GM12874 (cell line): ENCODE data around the gene ACOXL.

Experiments
- TF ChIP-seq, protein P1 (sequence below): IDR thresholded peaks from 2 replicates; pipeline ENCODE4 v1.5.1; 2011; ENCODE audit warnings: low read depth, mild to moderate bottlenecking, control low read depth, low read length, moderate library complexity; ENCODE audit not compliant: insufficient read depth

The ACOXL gene

DNA sequence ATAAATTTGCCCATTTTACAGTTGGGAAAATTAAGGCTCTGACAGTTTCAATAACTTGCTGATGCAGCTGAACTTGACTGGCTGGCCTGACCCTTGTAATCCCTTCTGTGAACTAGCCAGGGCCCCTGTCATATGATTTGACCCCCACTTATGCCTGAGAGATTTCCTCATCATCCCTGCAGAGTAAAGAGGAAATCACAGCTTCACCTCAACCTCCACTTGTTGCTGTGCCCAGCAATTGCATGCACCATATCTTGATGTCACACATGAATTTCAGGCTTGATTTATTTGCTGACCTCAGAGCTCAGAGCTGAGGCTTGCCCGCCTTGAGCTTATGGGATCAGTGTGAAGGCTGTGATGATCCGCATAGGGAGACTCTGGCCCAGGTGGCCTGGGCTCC, 108.1 kb downstream of the ACOXL start:
- TF ChIP-seq, protein P1, sequence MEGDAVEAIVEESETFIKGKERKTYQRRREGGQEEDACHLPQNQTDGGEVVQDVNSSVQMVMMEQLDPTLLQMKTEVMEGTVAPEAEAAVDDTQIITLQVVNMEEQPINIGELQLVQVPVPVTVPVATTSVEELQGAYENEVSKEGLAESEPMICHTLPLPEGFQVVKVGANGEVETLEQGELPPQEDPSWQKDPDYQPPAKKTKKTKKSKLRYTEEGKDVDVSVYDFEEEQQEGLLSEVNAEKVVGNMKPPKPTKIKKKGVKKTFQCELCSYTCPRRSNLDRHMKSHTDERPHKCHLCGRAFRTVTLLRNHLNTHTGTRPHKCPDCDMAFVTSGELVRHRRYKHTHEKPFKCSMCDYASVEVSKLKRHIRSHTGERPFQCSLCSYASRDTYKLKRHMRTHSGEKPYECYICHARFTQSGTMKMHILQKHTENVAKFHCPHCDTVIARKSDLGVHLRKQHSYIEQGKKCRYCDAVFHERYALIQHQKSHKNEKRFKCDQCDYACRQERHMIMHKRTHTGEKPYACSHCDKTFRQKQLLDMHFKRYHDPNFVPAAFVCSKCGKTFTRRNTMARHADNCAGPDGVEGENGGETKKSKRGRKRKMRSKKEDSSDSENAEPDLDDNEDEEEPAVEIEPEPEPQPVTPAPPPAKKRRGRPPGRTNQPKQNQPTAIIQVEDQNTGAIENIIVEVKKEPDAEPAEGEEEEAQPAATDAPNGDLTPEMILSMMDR: no peak

DNA sequence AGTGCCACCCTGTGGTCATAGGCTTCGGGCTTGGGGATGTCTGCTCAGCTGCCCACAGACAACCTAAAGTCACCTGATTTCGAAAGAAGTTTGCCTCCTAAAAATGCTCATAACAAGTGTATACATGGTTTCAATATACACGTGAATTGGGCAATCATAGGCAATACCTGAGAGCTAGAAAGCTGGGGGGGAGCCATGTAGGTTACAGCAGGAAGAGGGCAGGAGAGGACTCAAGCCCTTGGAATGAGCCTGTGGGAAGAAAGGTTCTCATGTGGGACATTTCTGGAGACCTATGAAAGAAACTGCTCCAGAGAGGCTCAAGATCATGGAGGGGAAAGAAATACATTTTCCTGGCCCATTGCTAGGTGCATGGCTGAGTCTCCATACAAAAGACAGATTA, 109.7 kb downstream of the ACOXL start:
- TF ChIP-seq, protein P1: no peak

DNA sequence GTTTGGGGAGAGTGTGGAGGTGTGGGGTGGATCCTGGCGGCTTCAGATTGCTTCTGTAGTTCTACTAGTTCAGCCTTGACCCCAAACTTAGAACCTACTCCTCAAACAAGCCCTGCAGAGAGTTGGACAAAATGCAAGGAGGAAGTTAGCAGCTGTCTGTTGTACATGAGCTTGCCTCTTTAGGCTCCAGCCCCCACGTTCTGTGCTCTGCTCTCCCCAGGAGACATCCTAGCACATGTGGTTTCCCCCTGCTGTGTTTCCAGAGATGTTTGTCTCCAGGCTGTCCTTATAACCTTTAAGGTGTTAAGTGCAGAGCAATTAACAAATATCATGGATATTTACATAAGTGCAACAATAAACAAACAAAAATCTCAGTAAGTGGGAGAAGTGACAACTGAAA, 111.1 kb downstream of the ACOXL start:
- TF ChIP-seq, protein P1: no peak

DNA sequence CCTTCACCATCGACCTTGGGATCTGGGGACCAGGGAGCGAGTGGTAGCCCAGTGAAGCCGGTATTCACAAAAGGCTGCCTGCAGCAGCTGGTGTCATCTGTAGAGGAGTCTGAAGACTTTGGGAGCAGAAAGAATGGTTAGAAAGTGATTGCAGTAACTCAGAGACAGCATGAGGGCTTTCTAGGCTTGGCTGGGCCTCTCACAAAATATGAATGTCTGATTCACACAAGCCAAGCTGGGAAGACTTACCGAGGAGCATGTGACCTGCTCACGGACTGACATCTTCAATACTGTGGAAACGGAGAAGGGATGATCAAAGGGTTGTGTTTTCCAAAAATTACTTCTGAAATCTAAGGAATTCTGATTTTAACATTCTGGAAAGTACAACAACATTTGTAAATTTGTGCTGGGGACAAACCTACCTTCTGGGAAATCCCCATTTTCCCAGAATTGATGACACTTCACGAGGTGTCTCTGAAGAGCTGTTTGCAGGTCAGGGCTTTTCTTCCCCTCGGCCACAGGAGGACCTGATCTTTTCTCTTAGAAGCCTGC, 111.7 kb downstream of the ACOXL start:
- TF ChIP-seq, protein P1: no peak

DNA sequence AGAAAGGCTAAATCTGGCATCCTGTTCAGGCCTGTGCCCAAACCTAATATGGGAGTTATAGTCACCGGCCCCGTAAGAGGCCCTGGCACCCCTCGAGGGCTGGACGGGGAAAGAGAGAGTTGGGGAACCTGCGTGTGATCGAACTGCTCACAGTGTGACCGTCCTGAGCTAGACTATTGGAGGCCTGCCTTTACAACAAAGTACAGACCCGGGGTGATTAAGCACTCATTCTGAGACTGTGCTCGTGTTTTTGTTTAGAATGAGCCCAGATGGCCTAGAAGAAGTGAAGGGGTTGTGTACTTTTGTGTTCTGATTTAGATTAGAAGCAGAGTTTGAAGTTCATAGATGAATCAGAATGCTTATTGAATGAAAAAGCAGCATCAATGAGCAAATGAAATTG, 115.3 kb downstream of the ACOXL start:
- TF ChIP-seq, protein P1: no peak

DNA sequence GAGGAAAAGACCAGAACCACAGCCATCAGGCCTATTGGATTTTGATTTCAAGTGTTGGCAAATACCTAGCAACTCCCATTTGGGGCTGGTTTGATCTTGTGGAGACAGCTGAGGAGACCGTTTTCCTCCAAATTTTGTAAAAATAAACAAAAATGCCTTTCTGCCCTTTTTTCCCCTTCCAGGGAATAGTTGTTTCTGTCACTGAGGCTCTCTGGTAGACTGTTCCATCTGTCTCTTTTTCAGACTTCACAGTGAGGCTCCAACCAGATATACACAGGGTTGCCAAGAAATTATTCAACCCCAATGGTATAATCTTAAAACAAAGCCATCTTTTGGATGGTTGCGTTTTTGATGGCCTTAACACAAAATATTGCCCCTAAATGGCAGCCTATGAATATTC, 115.7 kb downstream of the ACOXL start:
- TF ChIP-seq, protein P1: no peak

DNA sequence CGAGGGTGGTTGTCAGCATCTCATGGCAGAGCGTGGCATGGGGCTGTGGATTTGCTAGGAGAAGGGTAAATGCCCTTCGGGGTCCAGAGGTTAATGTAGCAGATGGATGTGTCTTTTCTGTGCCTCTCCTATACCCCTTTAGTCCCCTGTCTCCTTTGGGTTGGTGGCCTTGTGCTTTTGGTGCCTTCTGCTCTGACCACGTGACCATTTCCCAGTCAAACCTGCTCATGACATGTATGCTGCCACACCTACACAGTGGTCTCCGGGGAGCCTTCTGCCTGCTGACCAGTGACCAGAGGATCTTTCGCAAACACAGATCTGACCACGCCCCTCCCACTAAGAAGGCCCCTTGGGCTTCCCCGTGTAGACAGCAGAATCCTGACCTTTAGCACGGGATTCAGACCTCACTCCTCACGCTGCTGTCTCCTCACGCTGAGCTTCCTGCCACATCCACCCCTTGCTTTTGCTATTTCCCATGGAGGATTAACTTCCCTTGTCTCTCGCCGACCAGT, 116.2 kb downstream of the ACOXL start:
- TF ChIP-seq, protein P1: no peak

DNA sequence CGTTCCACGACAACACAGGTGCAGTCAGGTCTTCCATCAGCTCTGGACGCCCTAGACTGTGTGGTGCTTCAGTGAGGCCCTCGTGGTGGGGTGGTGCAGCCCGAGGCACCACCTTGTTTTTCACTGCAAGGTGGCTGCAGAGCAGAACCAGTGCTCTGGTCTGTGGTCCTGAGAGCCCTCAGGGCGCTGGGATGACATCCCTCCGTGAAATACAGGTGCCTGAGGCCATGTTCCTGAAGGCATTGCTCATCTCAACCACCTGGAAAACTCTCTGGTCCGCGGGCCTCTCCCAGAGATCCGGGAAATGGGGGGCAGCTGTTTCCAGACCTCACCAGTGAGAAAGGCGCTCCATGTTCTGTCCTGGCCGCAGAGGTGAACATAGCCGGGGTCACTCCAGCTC, 119.2 kb downstream of the ACOXL start:
- TF ChIP-seq, protein P1: no peak
